SK-N-SH (cell line): ENCODE results near the gene EPHB2.

Source experiments
- EP300 ChIP-seq, 2 experiments: IDR thresholded peaks; 2 replicates each; pipeline versions ENCODE4 v1.4.0 to v1.6.1; 2012; ENCODE audit warnings: borderline replicate concordance in 1 of 2, low read depth in 1 of 2, low read length in 1 of 2
- FOXJ3 ChIP-seq: sonication (generic); formaldehyde crosslinking; IDR thresholded peaks from 2 replicates; pipeline ENCODE4 v1.5.1; 2020; ENCODE audit warnings: mild to moderate bottlenecking, missing genetic modification reagents
- GABPA ChIP-seq: IDR thresholded peaks from 2 replicates; pipeline ENCODE4 v1.4.0; 2012; ENCODE audit warnings: low read depth, mild to moderate bottlenecking
- JUND ChIP-seq: IDR thresholded peaks from 2 replicates; pipeline ENCODE4 v1.4.0; 2012
- MXI1 ChIP-seq: IDR thresholded peaks from 2 replicates; pipeline ENCODE4 v1.6.1; 2012; ENCODE audit warnings: mild to moderate bottlenecking, low read depth, low read length, improper control_type of control experiment
- POLR2AphosphoS5 ChIP-seq: IDR thresholded peaks from 2 replicates; pipeline ENCODE4 v1.6.1; 2012; ENCODE audit warnings: low read depth, low read length
- RAD21 ChIP-seq: IDR thresholded peaks from 2 replicates; pipeline ENCODE4 v1.6.1; 2012; ENCODE audit warnings: mild to moderate bottlenecking, low read length
- YY1 ChIP-seq: IDR thresholded peaks from 2 replicates; pipeline ENCODE4 v1.4.0; 2012; ENCODE audit warnings: low read depth, mild to moderate bottlenecking
- TF ChIP-seq, protein P1 (sequence below): fragments of 200-600 bp; sonication (generic); IDR thresholded peaks from 2 replicates; pipeline ENCODE4 v1.6.1; 2017; ENCODE audit warnings: antibody characterized with exemption, mild to moderate bottlenecking, moderate library complexity
- TF ChIP-seq, protein P2 (sequence below): IDR thresholded peaks from 2 replicates; pipeline ENCODE4 v1.6.1; 2012; ENCODE audit warnings: mild to moderate bottlenecking, low read depth, low read length, moderate library complexity
- TF ChIP-seq, protein P3 (sequence below): IDR thresholded peaks from 2 replicates; pipeline ENCODE4 v1.4.0; 2012; ENCODE audit warnings: low read depth
- TF ChIP-seq, protein P4 (sequence below): fragments of 150-350 bp; IDR thresholded peaks from 2 replicates; pipeline ENCODE4 v1.6.1; 2016; ENCODE audit warnings: mild to moderate bottlenecking, low read depth, low read length
- TF ChIP-seq, protein P5 (sequence below): IDR thresholded peaks from 2 replicates; pipeline ENCODE4 v1.4.0; 2012; ENCODE audit warnings: low read depth, borderline replicate concordance

DNA sequence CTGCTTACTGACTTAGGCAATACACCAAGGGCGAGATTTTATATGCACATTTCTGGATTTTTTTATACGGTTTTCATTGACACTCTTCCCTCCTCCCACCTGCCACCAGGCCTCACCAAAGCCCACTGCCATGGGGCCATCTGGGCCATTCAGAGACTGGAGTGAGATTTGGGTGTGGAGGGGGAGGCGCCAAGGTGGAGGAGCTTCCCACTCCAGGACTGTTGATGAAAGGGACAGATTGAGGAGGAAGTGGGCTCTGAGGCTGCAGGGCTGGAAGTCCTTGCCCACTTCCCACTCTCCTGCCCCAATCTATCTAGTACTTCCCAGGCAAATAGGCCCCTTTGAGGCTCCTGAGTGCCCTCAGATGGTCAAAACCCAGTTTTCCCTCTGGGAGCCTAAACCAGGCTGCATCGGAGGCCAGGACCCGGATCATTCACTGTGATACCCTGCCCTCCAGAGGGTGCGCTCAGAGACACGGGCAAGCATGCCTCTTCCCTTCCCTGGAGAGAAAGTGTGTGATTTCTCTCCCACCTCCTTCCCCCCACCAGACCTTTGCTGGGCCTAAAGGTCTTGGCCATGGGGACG is 204.1 kb downstream of the EPHB2 start:
- no peak for TF ChIP-seq POLR2AphosphoS5
- TF ChIP-seq EP300 (IDR thresholded peaks at IDR 0.05; ENCODE audit: borderline replicate concordance in 1 of 2, low read depth in 1 of 2, low read length in 1 of 2), result no peak
- TF ChIP-seq, protein P1, sequence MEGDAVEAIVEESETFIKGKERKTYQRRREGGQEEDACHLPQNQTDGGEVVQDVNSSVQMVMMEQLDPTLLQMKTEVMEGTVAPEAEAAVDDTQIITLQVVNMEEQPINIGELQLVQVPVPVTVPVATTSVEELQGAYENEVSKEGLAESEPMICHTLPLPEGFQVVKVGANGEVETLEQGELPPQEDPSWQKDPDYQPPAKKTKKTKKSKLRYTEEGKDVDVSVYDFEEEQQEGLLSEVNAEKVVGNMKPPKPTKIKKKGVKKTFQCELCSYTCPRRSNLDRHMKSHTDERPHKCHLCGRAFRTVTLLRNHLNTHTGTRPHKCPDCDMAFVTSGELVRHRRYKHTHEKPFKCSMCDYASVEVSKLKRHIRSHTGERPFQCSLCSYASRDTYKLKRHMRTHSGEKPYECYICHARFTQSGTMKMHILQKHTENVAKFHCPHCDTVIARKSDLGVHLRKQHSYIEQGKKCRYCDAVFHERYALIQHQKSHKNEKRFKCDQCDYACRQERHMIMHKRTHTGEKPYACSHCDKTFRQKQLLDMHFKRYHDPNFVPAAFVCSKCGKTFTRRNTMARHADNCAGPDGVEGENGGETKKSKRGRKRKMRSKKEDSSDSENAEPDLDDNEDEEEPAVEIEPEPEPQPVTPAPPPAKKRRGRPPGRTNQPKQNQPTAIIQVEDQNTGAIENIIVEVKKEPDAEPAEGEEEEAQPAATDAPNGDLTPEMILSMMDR, result no peak
- TF ChIP-seq YY1, result no peak
- TF ChIP-seq, protein P2, sequence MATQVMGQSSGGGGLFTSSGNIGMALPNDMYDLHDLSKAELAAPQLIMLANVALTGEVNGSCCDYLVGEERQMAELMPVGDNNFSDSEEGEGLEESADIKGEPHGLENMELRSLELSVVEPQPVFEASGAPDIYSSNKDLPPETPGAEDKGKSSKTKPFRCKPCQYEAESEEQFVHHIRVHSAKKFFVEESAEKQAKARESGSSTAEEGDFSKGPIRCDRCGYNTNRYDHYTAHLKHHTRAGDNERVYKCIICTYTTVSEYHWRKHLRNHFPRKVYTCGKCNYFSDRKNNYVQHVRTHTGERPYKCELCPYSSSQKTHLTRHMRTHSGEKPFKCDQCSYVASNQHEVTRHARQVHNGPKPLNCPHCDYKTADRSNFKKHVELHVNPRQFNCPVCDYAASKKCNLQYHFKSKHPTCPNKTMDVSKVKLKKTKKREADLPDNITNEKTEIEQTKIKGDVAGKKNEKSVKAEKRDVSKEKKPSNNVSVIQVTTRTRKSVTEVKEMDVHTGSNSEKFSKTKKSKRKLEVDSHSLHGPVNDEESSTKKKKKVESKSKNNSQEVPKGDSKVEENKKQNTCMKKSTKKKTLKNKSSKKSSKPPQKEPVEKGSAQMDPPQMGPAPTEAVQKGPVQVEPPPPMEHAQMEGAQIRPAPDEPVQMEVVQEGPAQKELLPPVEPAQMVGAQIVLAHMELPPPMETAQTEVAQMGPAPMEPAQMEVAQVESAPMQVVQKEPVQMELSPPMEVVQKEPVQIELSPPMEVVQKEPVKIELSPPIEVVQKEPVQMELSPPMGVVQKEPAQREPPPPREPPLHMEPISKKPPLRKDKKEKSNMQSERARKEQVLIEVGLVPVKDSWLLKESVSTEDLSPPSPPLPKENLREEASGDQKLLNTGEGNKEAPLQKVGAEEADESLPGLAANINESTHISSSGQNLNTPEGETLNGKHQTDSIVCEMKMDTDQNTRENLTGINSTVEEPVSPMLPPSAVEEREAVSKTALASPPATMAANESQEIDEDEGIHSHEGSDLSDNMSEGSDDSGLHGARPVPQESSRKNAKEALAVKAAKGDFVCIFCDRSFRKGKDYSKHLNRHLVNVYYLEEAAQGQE, result no peak
- TF ChIP-seq MXI1, result no peak
- TF ChIP-seq RAD21, result no peak
- TF ChIP-seq, protein P3, sequence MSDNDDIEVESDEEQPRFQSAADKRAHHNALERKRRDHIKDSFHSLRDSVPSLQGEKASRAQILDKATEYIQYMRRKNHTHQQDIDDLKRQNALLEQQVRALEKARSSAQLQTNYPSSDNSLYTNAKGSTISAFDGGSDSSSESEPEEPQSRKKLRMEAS, result no peak
- no peak for TF ChIP-seq JUND
- TF ChIP-seq GABPA, result no peak
- TF ChIP-seq, protein P4, sequence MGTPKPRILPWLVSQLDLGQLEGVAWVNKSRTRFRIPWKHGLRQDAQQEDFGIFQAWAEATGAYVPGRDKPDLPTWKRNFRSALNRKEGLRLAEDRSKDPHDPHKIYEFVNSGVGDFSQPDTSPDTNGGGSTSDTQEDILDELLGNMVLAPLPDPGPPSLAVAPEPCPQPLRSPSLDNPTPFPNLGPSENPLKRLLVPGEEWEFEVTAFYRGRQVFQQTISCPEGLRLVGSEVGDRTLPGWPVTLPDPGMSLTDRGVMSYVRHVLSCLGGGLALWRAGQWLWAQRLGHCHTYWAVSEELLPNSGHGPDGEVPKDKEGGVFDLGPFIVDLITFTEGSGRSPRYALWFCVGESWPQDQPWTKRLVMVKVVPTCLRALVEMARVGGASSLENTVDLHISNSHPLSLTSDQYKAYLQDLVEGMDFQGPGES, result no peak
- no peak for TF ChIP-seq FOXJ3 (CRISPR knock-in tag)
- TF ChIP-seq, protein P5, sequence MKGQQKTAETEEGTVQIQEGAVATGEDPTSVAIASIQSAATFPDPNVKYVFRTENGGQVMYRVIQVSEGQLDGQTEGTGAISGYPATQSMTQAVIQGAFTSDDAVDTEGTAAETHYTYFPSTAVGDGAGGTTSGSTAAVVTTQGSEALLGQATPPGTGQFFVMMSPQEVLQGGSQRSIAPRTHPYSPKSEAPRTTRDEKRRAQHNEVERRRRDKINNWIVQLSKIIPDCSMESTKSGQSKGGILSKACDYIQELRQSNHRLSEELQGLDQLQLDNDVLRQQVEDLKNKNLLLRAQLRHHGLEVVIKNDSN, result no peak
